Choroid plexus epithelial cell (primary cell): Measurements from ENCODE around the gene GAN.
A peak's percentile ranks its signal among the peaks of the same experiment; 100 is the strongest.

ENCODE experiments used
- DNase-seq: peaks from one replicate; pipeline ENCODE4 v3.0.0-alpha.2; 2010; ENCODE audit warnings: low read depth
- H3K4me3 ChIP-seq: 2 replicates; pipeline ENCODE4 v1.5.1; 2011; ENCODE audit warnings: low read depth, mild to moderate bottlenecking, control low read depth, low read length, moderate library complexity
- TF ChIP-seq, protein P1 (sequence below): conservative IDR thresholded peaks from 2 replicates; pipeline ENCODE4 v1.5.1; 2011; ENCODE audit warnings: low read depth, mild to moderate bottlenecking, control low read depth, inconsistent platforms, low read length, moderate library complexity

The GAN gene

GRCh38 chr16:81424771-81425170 is 110.0 kb downstream of the GAN start:
- no peak for DNase-seq
- TF ChIP-seq, protein P1, sequence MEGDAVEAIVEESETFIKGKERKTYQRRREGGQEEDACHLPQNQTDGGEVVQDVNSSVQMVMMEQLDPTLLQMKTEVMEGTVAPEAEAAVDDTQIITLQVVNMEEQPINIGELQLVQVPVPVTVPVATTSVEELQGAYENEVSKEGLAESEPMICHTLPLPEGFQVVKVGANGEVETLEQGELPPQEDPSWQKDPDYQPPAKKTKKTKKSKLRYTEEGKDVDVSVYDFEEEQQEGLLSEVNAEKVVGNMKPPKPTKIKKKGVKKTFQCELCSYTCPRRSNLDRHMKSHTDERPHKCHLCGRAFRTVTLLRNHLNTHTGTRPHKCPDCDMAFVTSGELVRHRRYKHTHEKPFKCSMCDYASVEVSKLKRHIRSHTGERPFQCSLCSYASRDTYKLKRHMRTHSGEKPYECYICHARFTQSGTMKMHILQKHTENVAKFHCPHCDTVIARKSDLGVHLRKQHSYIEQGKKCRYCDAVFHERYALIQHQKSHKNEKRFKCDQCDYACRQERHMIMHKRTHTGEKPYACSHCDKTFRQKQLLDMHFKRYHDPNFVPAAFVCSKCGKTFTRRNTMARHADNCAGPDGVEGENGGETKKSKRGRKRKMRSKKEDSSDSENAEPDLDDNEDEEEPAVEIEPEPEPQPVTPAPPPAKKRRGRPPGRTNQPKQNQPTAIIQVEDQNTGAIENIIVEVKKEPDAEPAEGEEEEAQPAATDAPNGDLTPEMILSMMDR, result no peak
- no peak overlapping the region for H3K4me3 ChIP-seq

GRCh38 chr16:81427219-81427618 is 112.5 kb downstream of the GAN start:
- TF ChIP-seq, protein P1, result no peak
- no peak for DNase-seq
- H3K4me3 ChIP-seq, result no peak overlapping the region

DNA sequence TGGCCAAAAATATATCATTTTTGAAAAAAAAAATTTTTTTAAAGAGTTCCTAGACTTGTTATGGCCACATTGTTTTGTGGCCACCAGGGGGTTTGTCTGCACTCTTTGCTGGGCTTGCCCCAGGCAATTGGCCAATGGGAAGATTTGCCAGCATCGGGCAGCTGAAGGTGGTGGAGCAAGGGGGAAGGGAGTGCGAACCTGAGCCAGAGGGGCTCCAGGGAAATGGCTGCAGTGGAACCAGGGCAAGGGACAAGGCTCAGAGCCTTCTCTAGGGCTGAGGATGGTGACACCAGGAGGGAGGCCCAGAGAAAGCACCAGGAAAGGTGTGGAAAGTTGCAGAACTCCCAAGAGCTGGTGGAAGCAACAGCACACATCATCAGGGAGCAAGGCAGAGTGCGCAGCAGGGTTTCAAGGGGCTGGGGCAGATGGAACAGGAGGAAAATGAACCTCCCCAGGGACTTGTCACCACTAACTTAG is 114.3 kb downstream of the GAN start:
- peak; percentile 66 for DNase-seq
- no peak overlapping the region for H3K4me3 ChIP-seq
- TF ChIP-seq, protein P1, result peak; percentile 77

DNA sequence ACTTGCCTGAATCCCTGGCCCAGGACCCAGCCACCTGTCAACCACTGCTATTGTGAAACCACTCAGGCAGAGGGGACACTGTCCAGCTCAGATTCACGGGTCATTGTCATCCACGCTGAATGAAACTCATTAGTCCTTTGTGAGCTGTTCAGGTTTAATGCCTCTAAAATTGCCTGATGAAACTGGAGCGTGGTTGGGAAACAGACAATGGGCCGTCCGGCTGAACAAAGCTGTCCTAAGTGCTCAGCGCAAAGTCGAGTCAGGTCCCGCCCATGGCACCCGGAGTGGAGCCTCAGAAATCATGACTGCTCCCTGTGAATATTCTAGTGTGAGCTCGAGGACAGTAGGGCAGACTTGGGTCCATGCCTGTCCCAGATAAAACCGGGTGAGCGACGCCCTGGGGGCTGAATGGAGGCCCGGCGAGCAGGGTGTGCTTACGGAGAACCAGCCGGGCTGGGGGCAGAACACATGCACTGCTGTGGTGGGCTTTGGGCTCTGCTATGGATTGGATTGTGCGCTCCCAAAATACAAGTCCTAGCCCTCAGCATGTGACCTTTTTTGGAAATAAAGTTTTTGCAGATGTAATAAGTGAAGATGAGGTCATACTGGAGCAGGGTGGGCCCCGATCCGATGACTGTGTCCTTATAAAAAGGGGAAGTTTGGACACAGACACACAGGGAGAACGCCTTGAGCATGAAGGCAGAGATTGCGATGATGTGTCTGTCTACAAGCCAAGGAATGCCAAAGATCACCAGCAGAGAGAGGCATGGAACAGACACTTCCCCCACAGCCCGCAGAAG is 117.0 kb downstream of the GAN start:
- TF ChIP-seq, protein P1, result no peak
- peak; percentile 38 for DNase-seq
- no peak overlapping the region for H3K4me3 ChIP-seq

DNA sequence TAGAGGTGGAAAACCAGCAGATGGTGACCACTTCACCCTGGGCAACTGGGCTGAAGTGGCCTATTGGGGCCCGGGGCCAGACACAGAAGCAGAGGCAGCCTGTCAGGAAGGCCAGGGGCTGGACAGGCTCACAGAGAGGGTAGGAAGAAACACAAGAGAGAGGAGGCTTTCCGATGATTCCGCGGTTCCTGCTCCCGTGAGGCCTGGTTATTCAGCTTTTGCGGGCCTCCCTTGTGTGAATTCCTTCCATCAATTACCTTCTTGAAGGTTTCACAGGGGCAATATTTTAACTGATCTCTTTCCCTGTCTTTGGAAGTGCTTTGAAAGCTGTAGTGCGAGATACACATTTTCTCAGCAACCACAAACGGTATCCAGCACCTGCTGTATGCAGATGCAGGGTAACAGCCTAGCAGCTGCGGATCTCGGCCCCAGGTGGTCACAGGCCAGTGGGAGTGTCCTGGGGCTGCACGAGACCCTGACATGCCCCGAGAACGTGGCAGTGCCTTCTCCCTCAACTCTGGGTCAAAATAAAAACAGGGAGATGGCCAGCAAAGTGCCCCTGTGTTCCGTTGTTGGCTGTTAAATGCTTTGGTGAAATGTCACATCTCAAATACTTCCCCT is 118.3 kb downstream of the GAN start:
- TF ChIP-seq, protein P1, result no peak
- no peak overlapping the region for H3K4me3 ChIP-seq
- DNase-seq, result no peak

GRCh38 chr16:81435103-81435502 is 120.3 kb downstream of the GAN start:
- no peak for DNase-seq
- TF ChIP-seq, protein P1, result no peak
- H3K4me3 ChIP-seq, result no peak overlapping the region

- TF ChIP-seq, protein P1, result no peak
- no peak for DNase-seq
Measured at GRCh38 chr16:81435567-81435966, 120.8 kb downstream of the GAN start.

More at GRCh38 chr16:81435567-81435966, 120.8 kb downstream of the GAN start:
- no peak overlapping the region for H3K4me3 ChIP-seq
